ENCODE measurements around the gene FHAD1.
"Not testable (repeated sequence)": the region's sequence is repeated elsewhere in the genome, so short reads cannot be mapped to it uniquely, and the experiment has no call there.

FHAD1 gene

GRCh38 chr1:15370781-15371520, 123.9 kb downstream of the FHAD1 start:
- peak; percentile 46 for DNase-seq (ENCODE audit: low spot score)

GRCh38 chr1:15371610-15372545, 124.9 kb downstream of the FHAD1 start:
- no peak for DNase-seq (ENCODE audit: low spot score)

- no peak for DNase-seq (ENCODE audit: low spot score)
Measured at GRCh38 chr1:15378729-15379128, 131.7 kb downstream of the FHAD1 start.

GRCh38 chr1:15379151-15379550, 132.1 kb downstream of the FHAD1 start:
- DNase-seq (ENCODE audit: low spot score) = not testable (repeated sequence)

GRCh38 chr1:15380601-15381508, 133.8 kb downstream of the FHAD1 start:
- DNase-seq (ENCODE audit: low spot score) = no peak

- no peak for DNase-seq (ENCODE audit: low spot score)
Measured at GRCh38 chr1:15381805-15382204, 134.8 kb downstream of the FHAD1 start.

- no peak for DNase-seq (ENCODE audit: low spot score)
Measured at GRCh38 chr1:15382601-15383518, 135.8 kb downstream of the FHAD1 start.

GRCh38 chr1:15383810-15384209, 136.8 kb downstream of the FHAD1 start:
- DNase-seq (ENCODE audit: low spot score) = no peak

- peak; percentile 70 for DNase-seq (ENCODE audit: low spot score)
Measured at GRCh38 chr1:15384301-15384901, 137.4 kb downstream of the FHAD1 start.

GRCh38 chr1:15385420-15385819, 138.4 kb downstream of the FHAD1 start:
- DNase-seq (ENCODE audit: low spot score) = no peak

GRCh38 chr1:15386164-15386749, 139.2 kb downstream of the FHAD1 start:
- peak; percentile 46 for DNase-seq (ENCODE audit: low spot score)

GRCh38 chr1:15388201-15388880, 141.3 kb downstream of the FHAD1 start:
- no peak for DNase-seq (ENCODE audit: low spot score)

- DNase-seq (ENCODE audit: low spot score) = not testable (repeated sequence)
Measured at GRCh38 chr1:15389828-15390227, 142.8 kb downstream of the FHAD1 start.

GRCh38 chr1:15390667-15391066, 143.6 kb downstream of the FHAD1 start:
- no peak for DNase-seq (ENCODE audit: low spot score)

- no peak for DNase-seq (ENCODE audit: low spot score)
Measured at GRCh38 chr1:15391366-15391765, 144.3 kb downstream of the FHAD1 start.

- no peak for DNase-seq (ENCODE audit: low spot score)
Measured at GRCh38 chr1:15393475-15394257, 146.6 kb downstream of the FHAD1 start.

- no peak for DNase-seq (ENCODE audit: low spot score)
Measured at GRCh38 chr1:15394258-15394690, 147.3 kb downstream of the FHAD1 start.

GRCh38 chr1:15397236-15397635, 150.2 kb downstream of the FHAD1 start:
- DNase-seq (ENCODE audit: low spot score) = no peak

GRCh38 chr1:15399710-15400109, 152.7 kb downstream of the FHAD1 start:
- no peak for DNase-seq (ENCODE audit: low spot score)
